A549 (cell line): Measurements from ENCODE around the gene ROPN1L.

Source experiments
- EP300 ChIP-seq, 2 experiments: fragments of >200 bp; sonication (Bioruptor Twin); formaldehyde crosslinking; IDR thresholded peaks; 2 replicates in 1 of 2; 3 replicates in 1 of 2; pipeline ENCODE4 v1.6.1; 2016 to 2017
- KDM5A ChIP-seq: fragments of 200-600 bp; sonication (generic); IDR thresholded peaks from 2 replicates; pipeline ENCODE4 v1.6.1; 2016; ENCODE audit warnings: antibody characterized with exemption, mild to moderate bottlenecking
- NPAS2 ChIP-seq: fragments of 250-450 bp; sonication (Bioruptor Pico); IDR thresholded peaks from 2 replicates; pipeline ENCODE4 v1.8.0; 2022; ENCODE audit warnings: mild to moderate bottlenecking, moderate library complexity, borderline replicate concordance
- RAD21 ChIP-seq, 2 experiments: fragments of >200 bp in 1 of 2; sonication (Bioruptor Twin) in 1 of 2; formaldehyde crosslinking in 1 of 2; IDR thresholded peaks in 1 of 2; conservative IDR thresholded peaks in 1 of 2; 2 replicates in 1 of 2; 3 replicates in 1 of 2; pipeline ENCODE4 v1.6.1; 2012 to 2018; ENCODE audit warnings: inconsistent platforms in 1 of 2

DNA sequence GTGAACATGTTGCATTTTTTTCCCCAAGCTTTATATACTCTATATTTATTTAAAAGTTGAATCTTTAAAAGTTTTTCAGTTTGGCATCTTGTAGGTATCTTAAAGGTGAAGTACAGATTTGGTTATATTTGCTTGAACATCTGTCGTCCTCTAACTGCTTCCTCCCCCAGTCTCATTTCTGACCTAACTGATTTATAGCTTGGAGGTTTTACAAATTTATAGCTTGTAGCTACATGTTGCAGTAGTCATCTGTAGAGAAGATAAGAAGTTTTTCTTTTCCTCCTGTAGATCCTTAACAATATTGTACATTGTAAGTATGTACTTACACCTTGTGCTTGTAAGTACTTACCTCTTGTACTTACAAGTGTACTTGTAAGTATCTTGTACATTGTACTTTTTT is 31.0 kb upstream of the ROPN1L start:
- no peak for TF ChIP-seq NPAS2 (CRISPR knock-in tag)
- no peak for TF ChIP-seq RAD21 (conservative IDR thresholded peaks at IDR 0.05 in 1 of 2, IDR thresholded peaks at IDR 0.05 in 1 of 2)
- no peak for TF ChIP-seq EP300 (IDR thresholded peaks at IDR 0.05)
- no peak for TF ChIP-seq KDM5A
